HCT116 (cell line): ENCODE data around the gene MPZL2. TPM values are rescaled to one million over a fixed set of nuclear protein-coding genes. Genes with fewer than 3 reads are reported as not detected.

Experiments used
- ATAC-seq: fragments of 200-7000 bp; cut with Tn5 transposase; 2 replicates; pipeline ENCODE4 v1.9.1; 2020; ENCODE audit warnings: mild to moderate bottlenecking, moderate library complexity
- BruUV-seq: library from RNA; stranded (reverse); fragments of 400-500 nt; replicated peaks from 2 replicates; lab custom pipeline; 2021; lab: Mats Ljungman, UMichigan
- CTCF ChIA-PET: fragments of 300-600 bp; sonication (Branson Sonifier 250); formaldehyde crosslinking; loops from one replicate; lab custom pipeline; 2021; ENCODE audit warnings: antibody characterized with exemption; lab: Charles Lee
- POLR2A ChIA-PET: fragments of 300-600, 350-600 bp; sonication (Branson Sonifier 250); formaldehyde crosslinking; loops from one replicate; lab custom pipeline; 2021; ENCODE audit warnings: antibody characterized with exemption; lab: Charles Lee
- RAD21 ChIA-PET, 2 experiments: fragments of 300-600 bp; sonication (Branson Sonifier 250); formaldehyde crosslinking; loops; one replicate each; lab custom pipeline; 2023; ENCODE audit warnings: low total read pairs in 2 of 2; ENCODE audit not compliant: uncharacterized antibody in 2 of 2, unreplicated experiment in 2 of 2, low non-redundant PET in 1 of 2; lab: Charles Lee
- DNase-seq: peaks from one replicate; pipeline ENCODE4 v3.0.0-alpha.2; 2010; ENCODE audit warnings: low read depth, low spot score
- H2AFZ ChIP-seq: fragments of 200-600 bp; shearing (Covaris generic), sonication (generic); 2 replicates; pipeline ENCODE4 v1.6.1; 2017; ENCODE audit warnings: low read depth, mixed run types, mixed read lengths, antibody characterized with exemption, low read length; ENCODE audit not compliant: poor library complexity, severe bottlenecking
- H3K27ac ChIP-seq: 2 replicates; pipeline ENCODE4 v1.5.1; 2012; ENCODE audit warnings: low read depth, low read length
- H3K27me3 ChIP-seq: fragments of 200-600 bp; sonication (generic); 2 replicates; pipeline ENCODE4 v1.6.1; 2016; ENCODE audit warnings: mixed run types, low read length, mixed read lengths; ENCODE audit not compliant: insufficient read depth
- H3K36me3 ChIP-seq, 2 experiments: fragments of 200-500 bp in 1 of 2; fragments of 200-600 bp in 1 of 2; sonication (Bioruptor generic) in 1 of 2; sonication (generic) in 1 of 2; 2 replicates each; pipeline versions ENCODE4 v1.5.1 to v1.6.1; 2014 to 2016; ENCODE audit warnings: low read length in 2 of 2, inconsistent platforms in 1 of 2, mixed read lengths in 1 of 2, mixed run types in 1 of 2; ENCODE audit not compliant: insufficient read depth in 2 of 2, control insufficient read depth in 1 of 2
- H3K4me1 ChIP-seq, 2 experiments: fragments of 200-600 bp in 1 of 2; sonication (generic) in 1 of 2; 2 replicates each; pipeline versions ENCODE4 v1.5.1 to v1.6.1; 2012 to 2017; ENCODE audit warnings: low read length in 2 of 2, inconsistent platforms in 1 of 2, mild to moderate bottlenecking in 1 of 2, mixed read lengths in 1 of 2, mixed run types in 1 of 2, moderate library complexity in 1 of 2; ENCODE audit not compliant: insufficient read depth in 2 of 2, control insufficient read depth in 1 of 2
- H3K4me2 ChIP-seq: fragments of 200-600 bp; sonication (generic); 2 replicates; pipeline ENCODE4 v1.6.1; 2017; ENCODE audit warnings: mixed run types, low read length, mixed read lengths
- H3K4me3 ChIP-seq, 2 experiments: fragments of 200-600 bp in 1 of 2; sonication (generic) in 1 of 2; replicated peaks in 1 of 2; 2 replicates each; pipeline ENCODE4 v1.5.1; 2011 to 2016; ENCODE audit warnings: low read length in 2 of 2, control low read depth in 1 of 2, low read depth in 1 of 2, mild to moderate bottlenecking in 1 of 2, mixed read lengths in 1 of 2, mixed run types in 1 of 2
- H3K79me2 ChIP-seq: fragments of 200-600 bp; sonication (generic); 2 replicates; pipeline ENCODE4 v1.6.1; 2017; ENCODE audit warnings: mild to moderate bottlenecking, mixed run types, low read length, moderate library complexity, mixed read lengths; ENCODE audit not compliant: insufficient read depth
- H3K9ac ChIP-seq: fragments of 200-600 bp; sonication (generic); 2 replicates; pipeline ENCODE4 v1.6.1; 2016; ENCODE audit warnings: low read length, mixed read lengths
- H3K9me2 ChIP-seq: fragments of 200-600 bp; sonication (generic), shearing (Covaris generic); 2 replicates; pipeline ENCODE4 v1.6.1; 2017; ENCODE audit warnings: mixed run types, mild to moderate bottlenecking, moderate library complexity; ENCODE audit not compliant: insufficient read depth
- H3K9me3 ChIP-seq, 2 experiments: fragments of 200-500 bp in 1 of 2; fragments of 200-600 bp in 1 of 2; sonication (Bioruptor generic) in 1 of 2; sonication (generic) in 1 of 2; 2 replicates each; pipeline ENCODE4 v1.6.1; 2014 to 2017; ENCODE audit warnings: low read length in 2 of 2, mixed read lengths in 2 of 2, inconsistent platforms in 1 of 2, low read depth in 1 of 2, mild to moderate bottlenecking in 1 of 2, mixed run types in 1 of 2, moderate library complexity in 1 of 2; ENCODE audit not compliant: control insufficient read depth in 1 of 2, insufficient read depth in 1 of 2
- H4K20me1 ChIP-seq: fragments of 200-600 bp; sonication (generic), shearing (Covaris generic); 2 replicates; pipeline ENCODE4 v1.6.1; 2017; ENCODE audit warnings: mixed run types, mild to moderate bottlenecking, moderate library complexity; ENCODE audit not compliant: insufficient read depth
- CEBPB ChIP-seq: IDR thresholded peaks from 2 replicates; pipeline ENCODE4 v1.6.1; 2012; ENCODE audit warnings: low read depth
- CTCF ChIP-seq, 3 experiments: fragments of 200-600 bp in 1 of 3; sonication (generic) in 1 of 3; IDR thresholded peaks in 2 of 3; conservative IDR thresholded peaks in 1 of 3; 2 replicates each; pipeline ENCODE4 v1.5.1; 2012 to 2017; ENCODE audit warnings: low read depth in 2 of 3, low read length in 2 of 3, antibody characterized with exemption in 1 of 3, borderline replicate concordance in 1 of 3, control low read depth in 1 of 3, mild to moderate bottlenecking in 1 of 3, mixed read lengths in 1 of 3, mixed run types in 1 of 3, moderate library complexity in 1 of 3; ENCODE audit not compliant: insufficient read depth in 1 of 3
- ELF1 ChIP-seq: IDR thresholded peaks from 2 replicates; pipeline ENCODE4 v1.6.1; 2012; ENCODE audit warnings: low read depth, borderline replicate concordance
- EZH2 ChIP-seq: fragments of 200-600 bp; sonication (generic); IDR thresholded peaks from 2 replicates; pipeline ENCODE4 v1.6.1; 2017; ENCODE audit warnings: antibody characterized with exemption, mixed run types
- MAX ChIP-seq: IDR thresholded peaks from 2 replicates; pipeline ENCODE4 v1.6.1; 2012
- POLR2AphosphoS5 ChIP-seq: IDR thresholded peaks from 2 replicates; pipeline ENCODE4 v1.6.1; 2011; ENCODE audit warnings: mild to moderate bottlenecking, low read depth, low read length, moderate library complexity
- RAD21 ChIP-seq: IDR thresholded peaks from 2 replicates; pipeline ENCODE4 v1.6.1; 2012; ENCODE audit warnings: low read depth, mild to moderate bottlenecking
- SP1 ChIP-seq: IDR thresholded peaks from 2 replicates; pipeline ENCODE4 v1.6.1; 2012; ENCODE audit warnings: low read depth
- SRF ChIP-seq: IDR thresholded peaks from 2 replicates; pipeline ENCODE4 v1.6.1; 2012; ENCODE audit warnings: low read depth
- TCF7L2 ChIP-seq: IDR thresholded peaks from 2 replicates; pipeline ENCODE4 v1.7.0; 2011; ENCODE audit warnings: borderline replicate concordance, inconsistent platforms; ENCODE audit not compliant: insufficient read depth, insufficient read length; ENCODE audit errors: extremely low read depth
- YY1 ChIP-seq: IDR thresholded peaks from 2 replicates; pipeline ENCODE4 v1.6.1; 2011; ENCODE audit warnings: low read length, low read depth, moderate library complexity, mild to moderate bottlenecking; ENCODE audit not compliant: insufficient replicate concordance; ENCODE audit errors: extremely low read depth
- intact Hi-C: fragments of 100-400 bp; cut with micrococcal nuclease; formaldehyde crosslinking; loops from 2 replicates; pipeline ENCODE4 v1.10.0; 2022
- total RNA-seq: library from RNA; stranded (reverse); gene quantifications from one replicate; pipeline ENCODE4 v1.2.1, GENCODE V29; 2021; ENCODE audit not compliant: unreplicated experiment
- TF ChIP-seq, protein P1 (sequence below): IDR thresholded peaks from 2 replicates; pipeline ENCODE4 v1.6.1; 2012
- TF ChIP-seq, protein P2 (sequence below): IDR thresholded peaks from 2 replicates; pipeline ENCODE4 v1.6.1; 2012; ENCODE audit warnings: low read depth

The MPZL2 gene
- total RNA-seq, 1 experiment from 2014 or later, result 16.8 TPM

GRCh38 chr11:118243993-118244762 is 19.9 kb downstream of the MPZL2 start:
- ChIA-PET RAD21 (no interaction called here), POLR2A (no interaction called here), CTCF (no interaction called here)
- Histone ChIP-seq H3K4me3 (no peak overlapping the region), H3K27ac (no peak overlapping the region), H3K36me3 (no peaks in the 10 kb centered on the region), H3K9me3 (no peaks in the 10 kb centered on the region), H3K27me3 (no peaks in the 10 kb centered on the region), H3K79me2 (no peaks in the 10 kb centered on the region; the same call in 1 of the 2 replicates), H3K9me2 (no peaks in the 10 kb centered on the region), H3K4me2 (no peak overlapping the region), H3K9ac (no peak overlapping the region), H2AFZ (no peak overlapping the region), H4K20me1 (no peaks in the 10 kb centered on the region), H3K4me1 (peaks cover 28 to 34% of the 10 kb centered on the region in 2 experiments)
- no peak for TF ChIP-seq YY1
- no peak for TF ChIP-seq RAD21
- no peak for TF ChIP-seq EZH2
- no peak for TF ChIP-seq ELF1
- no peak for TF ChIP-seq POLR2AphosphoS5
- no peak for TF ChIP-seq TCF7L2
- TF ChIP-seq SP1, result no peak
- TF ChIP-seq SRF, result no peak
- TF ChIP-seq, protein P1, sequence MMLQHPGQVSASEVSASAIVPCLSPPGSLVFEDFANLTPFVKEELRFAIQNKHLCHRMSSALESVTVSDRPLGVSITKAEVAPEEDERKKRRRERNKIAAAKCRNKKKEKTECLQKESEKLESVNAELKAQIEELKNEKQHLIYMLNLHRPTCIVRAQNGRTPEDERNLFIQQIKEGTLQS, result no peak
- TF ChIP-seq, protein P2, sequence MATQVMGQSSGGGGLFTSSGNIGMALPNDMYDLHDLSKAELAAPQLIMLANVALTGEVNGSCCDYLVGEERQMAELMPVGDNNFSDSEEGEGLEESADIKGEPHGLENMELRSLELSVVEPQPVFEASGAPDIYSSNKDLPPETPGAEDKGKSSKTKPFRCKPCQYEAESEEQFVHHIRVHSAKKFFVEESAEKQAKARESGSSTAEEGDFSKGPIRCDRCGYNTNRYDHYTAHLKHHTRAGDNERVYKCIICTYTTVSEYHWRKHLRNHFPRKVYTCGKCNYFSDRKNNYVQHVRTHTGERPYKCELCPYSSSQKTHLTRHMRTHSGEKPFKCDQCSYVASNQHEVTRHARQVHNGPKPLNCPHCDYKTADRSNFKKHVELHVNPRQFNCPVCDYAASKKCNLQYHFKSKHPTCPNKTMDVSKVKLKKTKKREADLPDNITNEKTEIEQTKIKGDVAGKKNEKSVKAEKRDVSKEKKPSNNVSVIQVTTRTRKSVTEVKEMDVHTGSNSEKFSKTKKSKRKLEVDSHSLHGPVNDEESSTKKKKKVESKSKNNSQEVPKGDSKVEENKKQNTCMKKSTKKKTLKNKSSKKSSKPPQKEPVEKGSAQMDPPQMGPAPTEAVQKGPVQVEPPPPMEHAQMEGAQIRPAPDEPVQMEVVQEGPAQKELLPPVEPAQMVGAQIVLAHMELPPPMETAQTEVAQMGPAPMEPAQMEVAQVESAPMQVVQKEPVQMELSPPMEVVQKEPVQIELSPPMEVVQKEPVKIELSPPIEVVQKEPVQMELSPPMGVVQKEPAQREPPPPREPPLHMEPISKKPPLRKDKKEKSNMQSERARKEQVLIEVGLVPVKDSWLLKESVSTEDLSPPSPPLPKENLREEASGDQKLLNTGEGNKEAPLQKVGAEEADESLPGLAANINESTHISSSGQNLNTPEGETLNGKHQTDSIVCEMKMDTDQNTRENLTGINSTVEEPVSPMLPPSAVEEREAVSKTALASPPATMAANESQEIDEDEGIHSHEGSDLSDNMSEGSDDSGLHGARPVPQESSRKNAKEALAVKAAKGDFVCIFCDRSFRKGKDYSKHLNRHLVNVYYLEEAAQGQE, result no peak
- TF ChIP-seq CTCF (IDR thresholded peaks at IDR 0.05 in 2 of 3, conservative IDR thresholded peaks at IDR 0.05 in 1 of 3; ENCODE audit: borderline replicate concordance in 1 of 3, insufficient read depth in 1 of 3, low read depth in 2 of 3, low read length in 2 of 3), result no peak
- TF ChIP-seq CEBPB, result no peak
- no peak for TF ChIP-seq MAX
- no TSS peak for BruUV-seq
- DNase-seq (no peak), ATAC-seq (no peak)
- intact Hi-C loops, result no loop called here
